HG03159 (cell line): Measurements from ENCODE around the gene ELOB.

Source experiments
- ATAC-seq: cut with Tn5 transposase; IDR thresholded peaks from one replicate; pipeline ENCODE4 v1.9.1; 2021; ENCODE audit warnings: mild to moderate bottlenecking, moderate library complexity; ENCODE audit not compliant: unreplicated experiment

Gene ELOB

DNA sequence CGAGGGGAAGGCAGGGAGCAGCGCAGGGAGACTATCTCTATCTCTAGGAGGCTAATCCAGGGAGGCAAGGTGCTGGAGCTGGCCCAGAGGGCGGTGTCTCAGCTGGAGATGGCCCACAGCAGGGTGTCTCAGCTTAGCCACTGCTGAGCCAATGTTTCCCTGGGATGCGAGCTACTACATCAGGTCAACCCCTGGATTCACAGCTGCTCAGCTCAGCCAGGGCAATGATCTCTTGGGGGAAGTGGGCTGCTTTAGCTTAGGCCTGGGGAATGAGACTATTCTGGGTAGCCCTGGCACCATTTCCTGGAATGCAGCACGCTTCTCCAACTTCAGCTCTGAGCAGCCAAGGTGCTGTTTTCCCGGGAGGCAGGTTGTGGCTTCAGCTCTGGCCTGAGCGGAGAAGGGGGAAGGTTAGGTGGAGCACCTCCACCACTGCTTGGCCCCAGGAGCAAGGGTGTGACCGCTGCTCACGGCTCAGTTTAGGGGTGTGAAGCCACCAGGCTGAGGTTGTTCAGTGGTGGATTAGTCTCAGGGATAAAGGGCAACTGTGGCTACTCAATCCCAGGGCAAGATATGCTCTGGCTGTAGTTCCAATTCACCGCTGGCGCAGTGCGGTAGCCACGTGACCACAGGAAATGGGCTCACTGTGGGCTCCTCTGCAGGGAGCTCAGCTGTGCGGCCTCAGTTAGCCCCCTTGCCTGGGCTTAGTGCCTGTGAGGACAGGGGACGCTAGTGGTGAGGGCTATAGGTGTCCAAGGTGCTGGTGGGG is 34.8 kb upstream of the ELOB start:
- ATAC-seq, result no peak

DNA sequence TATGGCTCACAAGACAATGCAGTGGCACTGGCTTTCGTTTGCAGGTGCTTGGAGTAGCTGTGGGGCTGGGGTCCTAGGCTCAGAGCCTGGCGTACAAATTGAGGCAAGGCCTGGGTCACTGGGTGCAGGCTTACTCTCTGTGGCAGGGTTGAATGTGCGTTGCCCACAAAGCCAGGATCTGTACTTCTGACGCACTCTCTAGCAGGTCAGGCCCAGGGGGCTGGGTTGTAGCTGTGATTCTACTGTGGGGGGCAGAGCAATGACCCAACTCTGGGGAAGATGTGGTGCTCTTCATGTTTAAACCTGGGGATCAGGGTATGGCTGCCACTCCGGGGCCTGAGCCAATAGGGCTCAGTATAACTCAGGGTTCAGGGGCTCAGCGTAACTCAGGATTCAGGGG is 33.6 kb upstream of the ELOB start:
- no peak for ATAC-seq

DNA sequence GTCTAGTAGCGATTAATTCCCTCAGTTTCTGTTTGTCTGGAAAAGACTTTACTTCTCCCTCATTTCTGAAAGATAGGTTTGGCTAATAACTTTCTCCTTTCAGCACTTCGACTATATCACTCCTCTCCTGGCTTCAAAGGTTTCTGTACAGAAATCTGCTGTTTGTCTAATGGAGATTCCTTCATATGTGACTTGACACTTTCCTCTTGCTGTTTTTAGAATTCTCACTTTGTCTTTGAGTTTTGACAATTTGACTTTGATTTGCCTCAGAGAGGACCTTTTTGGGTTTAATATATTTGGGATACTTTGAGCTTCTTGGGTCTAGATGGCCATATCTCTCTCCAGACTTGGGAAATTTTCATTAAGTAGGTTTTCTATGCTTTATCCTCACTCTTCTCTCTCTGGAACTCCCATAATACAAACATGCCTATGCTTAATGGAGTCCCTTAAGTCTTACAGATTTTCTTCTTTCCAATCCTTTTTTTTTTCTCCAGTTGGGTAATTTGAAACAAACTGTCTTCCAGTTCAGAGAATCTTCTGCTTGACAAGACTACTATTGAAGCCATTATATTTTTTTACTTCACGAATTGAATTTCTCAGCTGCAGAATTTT is 32.2 kb upstream of the ELOB start:
- no peak for ATAC-seq

DNA sequence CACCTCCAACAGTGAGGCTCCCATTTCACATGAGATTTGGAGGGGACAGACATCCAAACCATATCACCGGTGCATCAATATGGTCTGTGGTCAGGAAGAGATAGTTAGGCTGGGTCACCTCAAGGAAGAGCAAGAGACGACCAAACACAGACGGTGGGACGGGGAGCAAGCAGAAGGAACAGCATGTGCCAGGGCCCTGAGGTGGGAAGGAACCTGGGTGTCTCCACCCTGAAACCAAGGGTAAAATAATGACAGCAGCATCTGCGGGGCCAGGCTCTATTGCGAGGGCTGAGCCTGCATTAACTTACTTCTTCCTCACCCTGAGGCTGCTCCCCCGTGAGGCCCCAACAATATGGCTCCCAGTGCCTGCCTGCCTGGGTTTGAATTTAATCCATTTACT is 31.1 kb upstream of the ELOB start:
- no peak for ATAC-seq

DNA sequence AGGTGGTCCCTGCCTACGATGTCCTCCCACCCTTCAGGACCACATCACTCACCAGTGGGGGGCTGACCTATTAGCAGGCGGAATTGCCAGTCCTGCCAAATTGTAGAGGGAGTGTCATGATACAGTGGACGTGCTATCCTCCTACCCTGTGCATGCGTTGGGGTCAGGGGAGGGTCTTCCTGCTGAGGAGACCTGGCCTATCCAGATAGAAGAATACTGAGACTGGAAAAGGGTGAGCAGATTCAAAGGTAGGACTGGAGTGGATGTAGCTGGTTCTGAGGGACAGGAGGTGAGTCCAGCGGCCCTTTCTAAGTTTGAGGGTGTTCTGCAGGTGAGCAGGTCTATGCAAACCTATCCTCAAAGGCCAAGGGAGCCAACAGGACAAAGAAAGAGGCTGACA is 29.2 kb upstream of the ELOB start:
- no peak for ATAC-seq

DNA sequence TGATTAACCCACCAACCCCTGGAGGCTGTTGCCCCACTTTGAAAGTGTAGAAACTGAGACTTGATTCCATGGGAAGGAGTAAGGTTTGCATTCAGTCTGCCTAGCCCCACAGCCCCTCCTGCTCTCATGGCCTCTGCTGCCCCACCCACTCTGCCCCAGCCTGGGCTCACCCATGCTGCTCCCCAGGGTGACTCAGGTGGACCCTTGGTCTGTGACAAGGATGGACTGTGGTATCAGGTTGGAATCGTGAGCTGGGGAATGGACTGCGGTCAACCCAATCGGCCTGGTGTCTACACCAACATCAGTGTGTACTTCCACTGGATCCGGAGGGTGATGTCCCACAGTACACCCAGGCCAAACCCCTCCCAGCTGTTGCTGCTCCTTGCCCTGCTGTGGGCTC is 27.6 kb upstream of the ELOB start:
- no peak for ATAC-seq

DNA sequence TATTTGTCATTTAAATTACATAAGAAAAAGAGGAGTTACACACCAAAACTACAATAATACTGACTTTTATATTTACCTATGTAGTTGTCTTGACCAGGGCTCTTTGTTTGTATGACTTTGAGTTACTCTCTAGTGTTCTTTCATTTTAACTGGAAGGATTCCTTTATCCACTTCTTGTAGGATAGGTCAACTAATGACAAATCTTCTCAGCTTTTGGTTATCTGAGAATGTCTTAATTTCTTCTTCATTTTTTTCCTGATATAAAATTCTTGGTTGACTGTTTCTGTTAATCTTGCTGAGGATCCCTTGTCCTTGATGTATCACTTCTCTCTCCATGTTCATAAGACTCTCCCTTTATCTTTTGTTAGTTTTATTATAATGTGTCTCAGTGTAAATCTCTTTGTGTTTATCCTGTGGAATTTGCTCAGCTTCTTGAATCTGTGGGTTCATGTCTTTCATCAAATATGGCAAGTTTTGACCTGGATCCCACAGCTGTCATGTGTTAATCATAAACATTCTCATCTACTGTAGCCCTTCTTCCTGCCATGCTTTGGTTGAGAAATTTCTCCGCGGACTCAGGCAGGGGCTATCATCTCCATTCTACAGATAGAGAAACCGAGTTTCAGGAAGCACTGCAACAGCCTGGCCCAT is 26.6 kb upstream of the ELOB start:
- no peak for ATAC-seq

DNA sequence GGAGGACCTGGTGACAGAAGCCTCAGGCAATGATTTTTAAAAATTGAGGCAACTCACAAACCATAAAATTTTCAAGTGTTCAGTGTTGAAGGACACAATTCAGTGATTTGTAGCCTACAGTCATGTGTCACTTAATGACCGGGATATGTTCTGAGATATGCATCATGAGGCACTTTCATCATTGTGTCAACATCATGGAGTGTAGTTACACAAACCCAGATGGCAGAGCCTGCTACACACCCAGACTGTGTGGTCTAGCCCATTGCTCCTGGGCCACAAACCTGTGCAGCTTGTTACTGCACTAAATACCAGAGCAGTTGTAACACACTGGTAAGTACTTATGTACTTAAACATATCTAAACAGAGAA is 22.8 kb upstream of the ELOB start:
- no peak for ATAC-seq

DNA sequence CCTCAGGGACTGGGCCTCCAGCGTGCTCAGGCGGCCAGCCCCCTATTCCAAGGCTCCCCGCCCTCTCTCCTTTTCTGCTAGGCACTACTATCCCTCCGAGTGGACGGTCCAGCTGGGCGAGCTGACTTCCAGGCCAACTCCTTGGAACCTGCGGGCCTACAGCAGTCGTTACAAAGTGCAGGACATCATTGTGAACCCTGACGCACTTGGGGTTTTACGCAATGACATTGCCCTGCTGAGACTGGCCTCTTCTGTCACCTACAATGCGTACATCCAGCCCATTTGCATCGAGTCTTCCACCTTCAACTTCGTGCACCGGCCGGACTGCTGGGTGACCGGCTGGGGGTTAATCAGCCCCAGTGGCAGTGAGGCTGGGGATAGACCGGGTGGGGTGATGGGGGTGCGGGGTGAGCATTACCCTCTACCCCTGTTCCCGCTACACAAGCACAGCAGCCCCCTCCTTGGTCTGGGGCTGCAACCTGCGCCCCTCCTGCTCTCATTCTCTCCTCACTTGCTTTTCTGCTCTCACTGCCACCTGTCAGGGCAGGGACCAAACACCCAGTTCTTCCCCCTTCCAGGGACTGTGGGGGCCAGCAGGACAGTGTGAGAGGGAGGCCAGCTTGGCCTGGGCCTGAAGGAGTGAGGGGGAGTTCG is 22.3 kb upstream of the ELOB start:
- ATAC-seq, result no peak

DNA sequence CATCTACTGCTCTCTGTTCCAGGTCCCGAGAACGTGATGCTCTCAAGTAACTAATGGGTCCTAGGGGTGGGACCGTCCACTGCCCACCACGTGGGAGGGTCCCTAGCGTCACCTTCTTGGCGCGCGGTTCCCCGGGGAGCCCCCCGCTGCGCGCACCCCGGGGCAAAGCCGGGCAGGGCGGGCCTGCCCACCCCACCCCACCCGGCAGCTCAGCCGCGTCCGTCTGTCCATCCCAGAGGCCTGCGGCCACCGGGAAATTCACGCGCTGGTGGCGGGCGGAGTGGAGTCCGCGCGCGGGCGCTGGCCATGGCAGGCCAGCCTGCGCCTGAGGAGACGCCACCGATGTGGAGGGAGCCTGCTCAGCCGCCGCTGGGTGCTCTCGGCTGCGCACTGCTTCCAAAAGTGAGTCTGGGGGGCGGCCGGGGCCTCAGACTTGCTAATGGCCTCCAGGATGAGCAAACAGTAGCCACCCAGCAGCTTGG is 21.7 kb upstream of the ELOB start:
- ATAC-seq, result no peak

DNA sequence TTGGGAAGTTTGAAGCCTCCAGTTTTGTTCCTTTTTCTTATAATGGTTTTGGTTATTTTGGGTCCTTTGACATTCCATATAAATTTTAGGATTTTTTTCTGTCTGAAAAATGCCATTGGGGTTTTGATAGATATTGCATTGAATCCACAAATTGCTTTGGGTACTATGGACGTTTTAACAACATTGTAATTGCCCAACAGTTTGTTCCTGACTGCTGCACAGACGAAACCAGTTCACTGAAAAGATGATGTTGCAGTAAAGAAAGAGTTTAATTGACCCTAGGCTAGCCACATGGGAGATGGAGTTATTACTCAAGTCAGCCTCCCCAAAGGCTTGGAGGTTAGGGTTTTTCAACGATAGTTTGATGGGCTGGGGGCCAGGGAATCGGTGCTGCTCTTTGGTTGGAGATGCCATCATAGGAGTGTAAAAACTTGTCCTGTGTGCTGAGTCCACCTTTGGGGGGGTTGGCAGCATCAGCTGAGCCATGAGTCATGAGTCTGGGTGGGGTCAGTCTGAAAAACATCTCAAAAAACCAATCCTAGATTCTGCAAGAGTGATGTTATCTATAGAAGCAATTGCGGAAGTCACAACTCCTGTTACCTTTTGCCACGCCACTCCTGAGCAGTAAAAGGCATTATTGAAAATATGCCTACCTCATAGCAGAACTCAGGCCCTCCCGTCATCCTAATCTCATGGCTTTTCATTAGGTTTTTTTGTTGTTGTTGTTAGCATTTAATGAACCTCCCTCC is 18.5 kb upstream of the ELOB start:
- no peak for ATAC-seq

DNA sequence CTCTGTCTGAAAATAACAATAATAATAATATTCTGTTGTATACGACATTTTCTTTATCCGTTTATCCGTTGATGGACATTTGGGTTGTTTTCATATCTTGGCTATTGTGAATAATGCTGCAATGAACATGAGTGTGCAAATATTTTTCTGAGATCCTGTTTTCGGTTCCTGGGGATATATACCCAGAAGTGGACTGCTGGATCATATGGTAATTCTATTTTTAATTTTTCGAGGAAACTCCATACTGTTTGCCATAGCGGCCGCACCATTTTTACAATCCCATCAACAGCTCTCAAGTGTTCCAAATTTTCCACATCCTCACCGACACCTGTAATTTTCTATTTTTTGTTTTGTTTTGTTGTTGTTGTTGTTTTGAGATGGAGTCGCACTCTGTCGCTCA is 15.9 kb upstream of the ELOB start:
- ATAC-seq, result no peak

DNA sequence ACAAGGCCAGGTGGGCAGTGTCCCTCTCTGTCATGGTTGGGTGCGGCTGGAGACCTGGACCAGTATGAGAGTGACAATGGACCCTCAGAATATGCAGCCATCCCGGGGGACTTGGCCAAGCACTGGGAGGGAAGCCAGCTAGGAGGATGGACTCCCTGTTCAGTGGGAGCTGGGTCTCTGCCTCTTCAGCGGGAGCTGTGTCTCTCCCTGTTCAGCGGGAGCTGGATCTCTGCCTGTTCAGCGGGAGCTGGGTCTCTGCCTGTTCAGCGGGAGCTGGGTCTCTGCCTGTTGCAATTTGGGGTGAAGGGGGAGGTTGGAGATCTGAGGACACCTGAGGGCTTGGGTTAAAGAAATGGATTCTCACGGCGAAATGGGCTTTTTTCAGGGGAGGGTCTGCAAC is 14.1 kb upstream of the ELOB start:
- ATAC-seq, result no peak

DNA sequence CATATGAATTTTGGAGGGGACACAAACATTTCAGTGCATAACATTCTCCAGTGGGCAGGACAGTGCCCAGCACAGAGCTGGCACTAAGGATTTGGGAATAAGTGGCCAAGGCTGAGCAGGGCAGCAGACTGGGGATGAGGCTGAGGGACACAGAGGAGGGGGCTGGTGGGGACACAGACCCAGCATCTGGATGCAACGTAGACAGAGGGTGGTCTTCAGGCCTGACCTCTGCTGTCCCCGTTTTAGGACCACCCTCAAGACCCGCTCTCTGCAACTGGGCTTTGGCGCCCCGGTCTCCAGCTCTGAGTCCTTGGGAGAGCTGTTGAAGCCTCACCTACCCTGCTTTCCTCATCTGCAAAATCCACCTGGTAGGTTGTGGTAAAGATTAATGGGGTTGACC is 13.6 kb upstream of the ELOB start:
- ATAC-seq, result no peak

DNA sequence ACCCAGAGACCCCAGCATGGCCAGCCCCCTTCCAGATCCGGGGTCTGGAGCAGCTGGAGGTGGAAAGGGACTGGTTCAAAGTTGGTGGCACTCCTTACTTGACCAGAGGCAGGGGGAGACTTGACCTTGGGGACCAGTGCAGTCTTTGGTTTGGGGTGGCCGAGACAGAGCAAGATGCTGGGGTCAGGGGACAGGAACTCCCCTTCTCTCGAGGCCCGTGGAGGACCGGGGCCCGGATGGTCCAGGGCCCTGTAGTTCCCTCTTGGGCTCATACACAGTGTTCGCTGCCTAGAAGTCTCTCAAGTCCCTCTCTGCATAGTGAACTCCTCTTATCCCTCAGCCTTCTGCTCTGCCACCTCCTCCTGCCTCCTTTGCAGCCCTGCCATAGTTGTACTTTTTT is 10.9 kb upstream of the ELOB start:
- no peak for ATAC-seq

DNA sequence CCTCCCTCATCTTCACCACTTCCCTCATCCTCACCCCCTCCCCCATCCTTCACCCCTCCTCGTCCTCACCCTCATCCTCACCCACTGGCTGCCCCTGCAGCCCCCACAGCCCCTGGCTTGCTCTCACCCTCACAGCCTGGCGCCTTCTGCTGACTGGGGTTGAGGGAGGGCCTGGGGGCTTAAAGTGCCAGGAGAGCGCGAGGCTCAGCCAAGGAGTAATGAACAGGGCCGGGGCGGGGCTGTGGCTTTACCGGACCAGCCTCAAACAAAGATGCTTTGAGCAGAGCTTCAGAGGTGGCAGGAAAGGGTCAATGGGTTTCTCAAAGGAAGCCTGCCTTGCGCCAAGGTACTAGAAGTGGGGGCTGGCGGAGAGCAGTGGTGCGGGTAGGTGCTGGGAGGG is 10.3 kb upstream of the ELOB start, which contains the start of gene PRSS33:
TSS of gene PRSS33 (minus strand) at position 155 of the 400 bp plus-strand sequence. CDS start 1,013 bp downstream, outside the sequence.
- no peak for ATAC-seq

DNA sequence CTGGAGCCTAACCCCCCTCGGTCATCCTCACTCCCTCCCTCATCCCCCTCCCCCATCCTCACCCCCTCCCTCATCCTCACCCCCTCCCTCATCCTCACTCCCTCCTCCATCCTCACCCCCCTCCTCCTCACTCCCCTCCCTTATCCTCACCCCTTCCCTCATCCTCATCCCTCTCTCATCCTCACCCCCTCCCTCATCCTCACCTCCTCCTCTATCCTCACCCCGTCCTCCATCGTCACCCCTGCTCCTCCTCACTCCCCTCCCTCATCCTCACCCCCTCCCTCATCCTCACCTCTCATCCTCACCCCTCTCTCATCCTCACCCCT is 9.7 kb upstream of the ELOB start:
- ATAC-seq, result no peak

DNA sequence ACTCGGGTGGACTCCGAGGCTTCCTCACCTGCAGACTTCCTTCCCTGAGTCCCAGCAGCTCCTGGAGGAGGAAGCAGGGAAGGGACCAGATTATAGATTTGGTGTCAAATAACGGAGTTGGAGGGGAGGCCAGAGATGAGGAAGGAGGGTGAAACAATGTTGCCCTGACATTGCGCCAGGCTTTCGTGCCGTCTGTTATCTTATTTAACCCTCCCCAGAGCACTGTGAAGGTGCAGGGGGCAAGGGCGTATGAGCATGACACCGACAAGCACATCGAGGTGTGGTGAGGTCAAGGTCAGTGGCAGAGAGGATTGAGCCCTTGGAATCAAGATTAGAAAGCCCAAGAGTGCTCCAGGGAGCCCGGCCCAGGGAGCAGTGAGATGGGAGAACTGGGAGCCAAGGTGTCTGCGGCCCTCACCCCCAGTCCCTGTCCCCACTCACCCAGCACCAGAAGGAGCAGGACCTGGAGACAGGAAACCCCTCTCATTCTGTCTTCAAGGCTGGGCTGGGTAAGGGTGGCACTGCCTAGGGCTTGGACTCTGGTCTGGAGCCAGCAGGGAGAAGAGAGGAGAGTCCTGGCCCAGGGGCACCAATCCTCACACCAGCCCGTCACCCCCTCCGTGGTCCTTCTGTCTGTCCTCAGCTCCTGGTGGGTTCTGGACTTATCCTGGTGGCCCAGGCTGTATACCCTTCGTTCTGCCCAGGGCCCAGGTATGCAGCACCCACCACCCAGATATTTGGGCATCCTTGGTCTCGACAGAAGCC is 9.2 kb upstream of the ELOB start:
- no peak for ATAC-seq

DNA sequence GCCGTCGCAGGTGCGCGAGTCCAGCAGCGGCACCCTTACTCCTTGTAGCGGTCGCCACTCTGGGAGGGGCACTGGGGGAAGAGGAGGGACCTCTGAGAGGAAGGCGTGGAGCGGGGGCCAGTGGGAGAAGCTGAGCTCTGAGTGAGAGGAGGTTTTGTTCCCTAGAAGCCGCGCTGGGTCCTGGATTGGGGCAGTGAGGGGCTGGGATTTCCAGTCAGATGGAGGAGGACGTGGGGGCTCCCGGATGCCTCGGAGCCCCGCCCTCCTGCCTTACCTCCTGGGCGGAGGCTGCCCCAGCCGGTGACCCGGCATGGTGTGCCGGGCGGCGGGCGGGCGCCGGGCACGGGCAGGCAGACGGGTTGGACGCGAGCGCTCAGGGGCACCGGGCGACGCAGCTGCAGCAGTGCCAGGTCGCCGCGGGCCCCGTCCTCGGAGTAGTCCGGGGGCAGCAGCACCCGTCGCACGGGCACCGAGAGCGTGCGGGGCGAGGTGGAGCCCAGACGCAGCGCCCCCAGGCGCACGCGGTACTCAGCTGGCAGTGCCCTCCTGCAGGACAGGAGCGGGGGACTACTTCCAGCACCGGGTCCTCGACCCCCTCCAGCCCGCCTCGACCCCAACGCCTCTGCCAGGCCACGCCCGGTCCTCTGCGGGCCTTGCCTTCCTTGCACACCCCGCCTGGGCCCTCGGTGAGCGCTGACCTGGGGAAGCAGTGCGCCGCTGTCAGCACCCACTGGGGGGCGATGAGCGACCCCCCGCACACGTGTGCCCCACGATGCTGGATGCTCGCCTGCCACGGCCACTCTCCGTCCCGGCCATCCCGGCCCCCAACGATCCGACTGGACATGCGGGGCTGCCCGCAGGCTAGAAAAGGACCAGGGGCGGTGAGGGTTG is 8.3 kb upstream of the ELOB start:
- ATAC-seq, result no peak
